Measurements from ENCODE around the gene CBS.
"Not testable (repeated sequence)": the region's sequence is repeated elsewhere in the genome, so short reads cannot be mapped to it uniquely, and the experiment has no call there.

GRCh38 chr21:43101000-43101399 is 25.4 kb upstream of the CBS start:
- TF ChIP-seq, protein P1, sequence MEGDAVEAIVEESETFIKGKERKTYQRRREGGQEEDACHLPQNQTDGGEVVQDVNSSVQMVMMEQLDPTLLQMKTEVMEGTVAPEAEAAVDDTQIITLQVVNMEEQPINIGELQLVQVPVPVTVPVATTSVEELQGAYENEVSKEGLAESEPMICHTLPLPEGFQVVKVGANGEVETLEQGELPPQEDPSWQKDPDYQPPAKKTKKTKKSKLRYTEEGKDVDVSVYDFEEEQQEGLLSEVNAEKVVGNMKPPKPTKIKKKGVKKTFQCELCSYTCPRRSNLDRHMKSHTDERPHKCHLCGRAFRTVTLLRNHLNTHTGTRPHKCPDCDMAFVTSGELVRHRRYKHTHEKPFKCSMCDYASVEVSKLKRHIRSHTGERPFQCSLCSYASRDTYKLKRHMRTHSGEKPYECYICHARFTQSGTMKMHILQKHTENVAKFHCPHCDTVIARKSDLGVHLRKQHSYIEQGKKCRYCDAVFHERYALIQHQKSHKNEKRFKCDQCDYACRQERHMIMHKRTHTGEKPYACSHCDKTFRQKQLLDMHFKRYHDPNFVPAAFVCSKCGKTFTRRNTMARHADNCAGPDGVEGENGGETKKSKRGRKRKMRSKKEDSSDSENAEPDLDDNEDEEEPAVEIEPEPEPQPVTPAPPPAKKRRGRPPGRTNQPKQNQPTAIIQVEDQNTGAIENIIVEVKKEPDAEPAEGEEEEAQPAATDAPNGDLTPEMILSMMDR (conservative IDR thresholded peaks at IDR 0.05; ENCODE audit: low read length) = not testable (repeated sequence)
- not testable (repeated sequence) for TF ChIP-seq EZH2phosphoT487 (IDR thresholded peaks at IDR 0.05; ENCODE audit: borderline replicate concordance)

Measured in Loucy (cell line).